GM18508 (cell line): Measurements from ENCODE around the gene NRDC.

Experiments used
- ATAC-seq: cut with Tn5 transposase; IDR thresholded peaks from one replicate; pipeline ENCODE4 v1.9.1; 2021; ENCODE audit warnings: moderate number of reproducible peaks; ENCODE audit not compliant: insufficient read depth, unreplicated experiment

The NRDC gene, protein sequence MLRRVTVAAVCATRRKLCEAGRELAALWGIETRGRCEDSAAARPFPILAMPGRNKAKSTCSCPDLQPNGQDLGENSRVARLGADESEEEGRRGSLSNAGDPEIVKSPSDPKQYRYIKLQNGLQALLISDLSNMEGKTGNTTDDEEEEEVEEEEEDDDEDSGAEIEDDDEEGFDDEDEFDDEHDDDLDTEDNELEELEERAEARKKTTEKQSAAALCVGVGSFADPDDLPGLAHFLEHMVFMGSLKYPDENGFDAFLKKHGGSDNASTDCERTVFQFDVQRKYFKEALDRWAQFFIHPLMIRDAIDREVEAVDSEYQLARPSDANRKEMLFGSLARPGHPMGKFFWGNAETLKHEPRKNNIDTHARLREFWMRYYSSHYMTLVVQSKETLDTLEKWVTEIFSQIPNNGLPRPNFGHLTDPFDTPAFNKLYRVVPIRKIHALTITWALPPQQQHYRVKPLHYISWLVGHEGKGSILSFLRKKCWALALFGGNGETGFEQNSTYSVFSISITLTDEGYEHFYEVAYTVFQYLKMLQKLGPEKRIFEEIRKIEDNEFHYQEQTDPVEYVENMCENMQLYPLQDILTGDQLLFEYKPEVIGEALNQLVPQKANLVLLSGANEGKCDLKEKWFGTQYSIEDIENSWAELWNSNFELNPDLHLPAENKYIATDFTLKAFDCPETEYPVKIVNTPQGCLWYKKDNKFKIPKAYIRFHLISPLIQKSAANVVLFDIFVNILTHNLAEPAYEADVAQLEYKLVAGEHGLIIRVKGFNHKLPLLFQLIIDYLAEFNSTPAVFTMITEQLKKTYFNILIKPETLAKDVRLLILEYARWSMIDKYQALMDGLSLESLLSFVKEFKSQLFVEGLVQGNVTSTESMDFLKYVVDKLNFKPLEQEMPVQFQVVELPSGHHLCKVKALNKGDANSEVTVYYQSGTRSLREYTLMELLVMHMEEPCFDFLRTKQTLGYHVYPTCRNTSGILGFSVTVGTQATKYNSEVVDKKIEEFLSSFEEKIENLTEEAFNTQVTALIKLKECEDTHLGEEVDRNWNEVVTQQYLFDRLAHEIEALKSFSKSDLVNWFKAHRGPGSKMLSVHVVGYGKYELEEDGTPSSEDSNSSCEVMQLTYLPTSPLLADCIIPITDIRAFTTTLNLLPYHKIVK

DNA sequence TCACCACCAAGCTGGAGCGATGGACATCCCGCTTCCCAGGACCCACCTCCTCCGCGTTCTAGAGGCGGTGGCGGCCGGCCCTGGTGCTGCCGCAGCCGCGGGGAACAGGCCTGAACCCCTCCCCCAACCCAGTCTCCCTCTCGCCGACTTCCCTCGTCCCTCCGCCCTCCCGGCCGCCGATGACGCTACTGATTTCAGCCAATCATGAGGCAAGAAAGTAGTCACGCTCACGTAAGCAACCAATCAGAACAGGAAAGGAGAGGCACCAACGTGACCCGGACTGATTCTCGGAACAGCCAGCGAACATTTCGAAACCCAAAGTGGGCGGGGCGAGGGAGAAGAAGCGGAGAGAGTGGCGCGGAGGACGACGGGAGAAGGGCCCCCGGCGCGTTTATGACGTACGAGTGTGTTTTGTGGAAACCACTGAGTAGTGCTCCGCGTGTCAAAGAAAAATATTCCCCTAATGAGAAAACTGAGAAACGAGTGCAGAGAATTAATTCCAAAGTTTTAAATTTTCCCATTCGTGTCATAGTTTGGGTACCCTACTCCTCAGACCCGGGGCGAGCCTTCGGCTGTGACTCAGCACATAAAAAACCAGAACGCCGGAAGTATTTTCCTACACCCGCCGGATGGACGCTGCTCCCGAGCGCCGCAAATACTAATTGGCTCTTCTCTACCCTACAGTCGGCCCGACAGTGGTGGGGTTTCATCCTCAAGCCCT is at the start of gene NRDC:
Gene NRDC, minus strand, starts transcription at position 112 of the 721 bp plus-strand sequence. CDS start 112 bp downstream, outside the sequence.
- ATAC-seq: peak; percentile 90

DNA sequence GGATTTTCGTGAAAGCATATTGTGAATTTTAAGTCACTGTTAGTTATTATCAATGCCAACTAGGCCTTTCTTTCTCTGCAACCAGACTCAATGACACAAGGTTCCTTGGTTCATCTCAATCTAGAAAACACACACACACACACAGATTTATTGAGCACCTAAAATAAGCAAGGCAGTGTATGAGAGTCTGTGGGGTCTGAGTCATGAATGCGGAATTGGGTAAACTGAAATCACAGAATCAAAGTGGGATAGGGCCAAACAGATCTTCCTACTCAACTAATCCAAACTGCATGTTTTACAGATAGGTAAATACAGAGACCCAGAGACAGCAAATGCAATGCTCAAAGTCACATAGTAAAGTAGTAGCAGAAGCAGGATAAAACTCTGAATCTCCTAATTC is 48.5 kb upstream of the NRDC start:
- ATAC-seq: no peak

DNA sequence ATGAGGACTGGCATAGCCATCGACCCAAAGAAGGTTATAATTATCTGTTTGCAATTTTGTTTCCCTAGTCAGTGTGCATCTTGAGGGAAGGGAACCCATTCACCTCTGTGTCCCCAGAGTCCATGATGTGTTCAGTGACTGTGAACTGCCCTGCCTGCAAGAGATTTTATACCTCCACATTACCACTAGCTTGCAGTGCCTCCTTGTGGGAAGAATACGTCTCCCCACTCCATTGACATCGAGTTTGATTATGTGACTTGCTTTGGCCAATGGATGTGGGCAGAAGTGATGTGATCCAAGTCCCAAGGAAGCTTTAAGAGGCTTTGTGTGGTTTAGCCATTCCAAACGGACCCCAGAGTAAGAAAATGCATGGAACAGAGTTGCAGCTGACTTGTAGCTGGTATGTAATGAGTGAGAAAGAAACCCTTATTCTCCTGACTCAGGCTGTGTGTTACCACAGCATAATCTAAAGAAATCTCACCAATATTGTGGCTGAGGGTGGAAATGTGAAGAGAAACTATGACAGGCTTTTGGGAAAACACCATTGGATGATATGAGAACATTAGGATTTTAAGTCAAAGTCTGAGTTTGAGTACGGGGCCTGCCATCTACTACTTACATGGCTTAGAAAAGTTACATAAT is 47.8 kb upstream of the NRDC start:
- no peak for ATAC-seq

DNA sequence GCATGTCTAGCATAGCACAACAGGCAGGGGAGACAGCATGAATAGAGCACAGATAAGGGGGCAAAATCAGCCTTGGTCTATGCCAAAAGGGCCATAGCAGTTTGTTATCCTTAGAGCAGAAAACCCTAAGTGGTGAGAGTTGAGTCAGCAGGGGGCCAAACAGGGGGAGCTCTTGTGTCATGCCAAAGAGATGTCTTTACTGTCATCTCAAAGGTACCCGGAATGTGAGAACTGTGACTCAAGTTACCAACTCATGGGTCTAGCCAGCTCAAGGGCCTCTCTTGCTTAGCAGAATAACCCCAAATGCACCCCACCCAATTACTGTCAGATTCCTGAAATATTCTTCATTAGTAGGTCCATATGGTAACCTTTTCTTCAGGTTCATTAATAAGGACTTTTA is 45.9 kb upstream of the NRDC start:
- ATAC-seq: no peak

DNA sequence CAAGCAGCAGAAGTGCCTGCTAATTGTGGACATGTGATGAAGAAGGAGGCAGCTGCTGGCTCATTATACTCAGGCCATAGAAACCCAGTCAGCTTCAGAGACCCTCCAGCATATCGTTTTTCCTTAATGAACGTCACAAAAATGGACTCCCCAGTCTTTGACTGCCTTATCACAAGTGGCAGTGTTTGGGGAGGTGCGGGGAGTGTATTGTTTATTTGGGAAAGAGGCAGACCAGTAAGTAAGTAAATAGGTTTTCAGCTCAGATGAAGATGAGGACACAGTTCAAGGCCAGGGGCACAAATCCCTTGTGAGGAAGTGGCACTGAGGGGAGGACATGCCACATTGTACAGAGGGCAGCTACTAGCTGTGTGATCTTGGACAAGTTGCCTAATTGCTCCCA is 43.5 kb upstream of the NRDC start:
- no peak for ATAC-seq

DNA sequence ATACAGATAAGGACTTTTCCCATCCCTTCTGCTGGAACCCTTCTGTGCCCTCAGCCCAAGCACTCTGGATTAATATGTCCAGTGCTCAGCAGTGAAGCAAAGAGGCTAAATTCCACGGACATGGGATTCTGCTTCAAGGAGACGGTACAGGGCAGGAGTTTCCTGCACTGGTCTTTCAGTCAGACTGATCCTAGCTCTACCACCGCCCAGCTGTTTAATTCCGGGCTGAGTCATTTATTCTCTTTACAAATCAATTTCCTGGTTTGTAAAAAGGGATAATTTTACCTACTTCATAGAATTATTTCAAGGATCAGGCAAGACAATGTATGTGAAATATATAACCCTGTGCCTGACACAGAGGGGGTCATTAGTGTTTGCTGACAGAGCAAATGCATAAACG is 41.6 kb upstream of the NRDC start:
- ATAC-seq: no peak

DNA sequence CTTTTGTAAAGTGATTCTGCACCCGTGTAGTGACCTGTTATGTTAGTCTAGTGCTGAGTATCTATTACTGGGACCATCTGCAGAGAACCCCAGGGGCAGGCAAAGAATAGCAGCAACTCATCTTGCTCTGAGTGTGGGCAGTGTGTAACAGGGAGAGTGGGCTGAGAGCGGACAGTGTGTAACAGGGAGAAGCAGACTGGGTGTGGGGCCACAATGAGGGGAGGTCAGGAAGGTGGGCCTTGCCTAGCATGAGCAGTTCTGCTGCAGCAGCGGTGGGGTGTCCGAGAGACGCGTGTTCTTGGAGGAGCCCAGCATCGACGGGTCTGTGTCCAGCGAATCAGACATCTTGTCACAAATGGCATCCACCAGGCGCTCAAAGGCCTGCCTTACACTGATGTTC is 41.2 kb upstream of the NRDC start:
- ATAC-seq: no peak

DNA sequence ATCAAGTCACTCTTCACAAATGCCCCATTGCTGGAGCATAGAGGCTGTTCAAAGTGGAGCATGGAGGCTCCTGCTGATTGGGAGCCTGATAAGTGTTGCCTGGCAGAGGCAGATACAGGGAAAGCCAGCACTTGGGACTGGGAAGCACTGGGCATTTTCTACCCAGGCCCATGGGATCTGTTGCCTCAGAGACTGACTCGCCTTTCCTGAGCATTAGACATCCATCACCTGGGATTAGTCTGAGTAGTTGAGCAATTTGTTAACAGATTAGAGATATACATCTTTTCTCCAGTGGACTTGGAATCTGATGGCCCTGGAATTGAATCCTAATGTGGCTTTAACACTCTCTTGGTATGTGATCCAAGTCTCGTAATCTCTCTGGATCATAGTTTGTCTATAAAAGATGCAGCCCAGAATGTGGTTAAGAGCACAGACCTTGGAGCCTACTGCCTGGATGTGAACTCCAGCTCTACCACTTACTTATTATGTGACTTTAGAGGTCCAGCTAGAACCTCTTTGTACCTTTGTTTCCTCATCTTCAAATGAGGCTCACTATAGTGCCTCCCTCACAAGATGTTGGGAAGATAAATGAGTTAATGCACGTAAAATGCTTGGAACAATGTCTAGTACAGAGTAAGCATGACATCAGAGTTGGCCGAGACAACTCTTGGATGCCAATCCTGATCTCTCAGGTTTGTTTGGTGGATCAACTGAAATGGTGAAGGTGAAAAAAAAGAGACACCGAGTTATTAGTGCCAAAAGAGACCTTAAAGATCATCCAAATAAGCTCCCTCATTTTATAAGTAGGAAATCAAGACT is 38.3 kb upstream of the NRDC start:
- ATAC-seq: no peak

DNA sequence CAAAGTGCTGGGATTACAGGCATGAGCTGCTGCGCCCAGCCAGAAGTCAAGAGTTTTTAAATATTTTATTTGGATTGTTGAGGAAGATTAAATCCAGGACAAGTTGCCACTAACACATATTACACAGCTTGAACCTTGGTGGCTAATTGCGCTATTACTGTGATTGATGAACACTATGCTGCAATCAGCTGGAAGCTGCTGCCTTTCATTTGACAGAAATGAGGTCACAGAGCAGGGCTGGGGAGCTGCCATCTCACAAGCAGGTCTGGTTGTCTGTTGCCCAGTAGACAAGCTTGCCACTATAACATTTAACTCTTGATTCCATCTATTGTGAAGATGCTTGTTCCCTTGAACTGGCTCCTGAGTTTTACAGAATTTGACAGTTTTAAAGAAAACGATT is 37.4 kb upstream of the NRDC start:
- no peak for ATAC-seq

DNA sequence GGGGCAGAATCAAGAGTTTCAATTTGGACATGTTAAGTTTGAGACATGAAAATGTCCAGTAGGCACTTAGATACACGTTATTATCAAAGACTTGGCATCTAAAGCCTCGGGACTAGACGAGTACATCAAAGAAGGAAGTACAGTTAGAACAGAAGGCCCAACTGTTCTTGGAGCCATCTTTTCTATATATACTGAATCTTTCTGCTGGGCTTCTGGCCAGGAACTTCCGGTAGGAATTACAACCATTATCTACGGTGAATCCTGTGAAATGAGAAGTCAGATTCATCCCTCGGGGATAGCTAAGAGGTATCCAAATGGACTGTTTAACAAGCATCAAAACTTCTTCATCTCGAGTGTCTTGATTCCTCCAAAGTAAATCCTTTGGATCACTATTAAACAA is 34.4 kb upstream of the NRDC start:
- no peak for ATAC-seq

DNA sequence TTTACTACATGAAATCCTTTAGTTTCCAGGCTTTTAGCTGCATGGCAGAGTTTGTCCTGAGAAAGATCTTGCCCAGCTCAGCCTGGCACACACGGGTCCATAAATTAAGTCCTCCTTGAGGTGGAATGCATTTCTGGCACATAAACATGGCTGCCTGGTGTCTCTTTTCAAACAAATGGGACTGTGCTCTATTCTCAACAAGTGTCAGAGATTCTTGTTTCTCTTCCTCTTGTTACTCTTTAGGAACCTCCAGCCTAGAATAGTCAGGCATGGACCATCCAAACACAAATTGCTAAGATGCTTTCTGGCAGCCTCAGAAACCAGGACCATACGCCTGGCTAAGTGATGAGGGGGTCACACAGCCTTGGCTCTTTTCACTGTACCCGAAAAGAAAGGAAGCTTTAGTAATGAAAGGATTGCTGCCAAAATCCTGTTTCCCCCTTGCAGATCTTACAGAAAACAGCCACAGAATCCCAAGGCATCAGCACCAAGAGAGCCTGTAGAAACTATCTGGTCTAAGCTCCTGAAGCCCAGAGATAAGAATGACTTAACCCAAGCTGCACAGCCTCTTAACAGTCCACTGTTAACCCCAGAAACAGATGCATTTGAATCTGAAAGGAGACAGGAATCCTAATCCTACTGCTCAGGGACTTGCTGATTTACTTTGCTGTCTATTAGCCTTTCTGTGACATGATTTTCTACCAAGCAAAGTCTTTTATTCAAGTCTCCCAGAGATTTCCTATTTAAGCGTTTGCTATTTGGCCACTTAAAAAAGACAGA is 31.9 kb upstream of the NRDC start:
- ATAC-seq: no peak

DNA sequence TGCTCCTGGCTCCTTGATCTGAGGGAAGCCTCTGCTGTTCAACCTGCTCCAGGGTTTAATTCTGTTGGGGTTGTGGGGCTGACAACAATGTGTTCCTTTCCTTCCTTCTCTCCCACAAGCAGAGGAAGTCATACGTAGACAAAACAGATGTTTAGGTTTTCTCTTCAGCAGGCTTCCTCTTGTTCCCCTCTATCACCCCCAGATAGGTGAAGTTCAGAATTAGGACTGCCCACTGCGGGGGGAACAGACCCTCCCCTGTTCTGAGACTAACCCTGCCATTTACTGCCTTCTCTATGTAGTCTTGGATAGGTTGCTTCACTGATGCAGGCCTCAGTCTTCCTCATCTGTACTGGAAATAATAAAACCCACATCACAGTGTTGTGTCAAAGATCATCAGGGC is 30.0 kb upstream of the NRDC start:
- ATAC-seq: no peak

DNA sequence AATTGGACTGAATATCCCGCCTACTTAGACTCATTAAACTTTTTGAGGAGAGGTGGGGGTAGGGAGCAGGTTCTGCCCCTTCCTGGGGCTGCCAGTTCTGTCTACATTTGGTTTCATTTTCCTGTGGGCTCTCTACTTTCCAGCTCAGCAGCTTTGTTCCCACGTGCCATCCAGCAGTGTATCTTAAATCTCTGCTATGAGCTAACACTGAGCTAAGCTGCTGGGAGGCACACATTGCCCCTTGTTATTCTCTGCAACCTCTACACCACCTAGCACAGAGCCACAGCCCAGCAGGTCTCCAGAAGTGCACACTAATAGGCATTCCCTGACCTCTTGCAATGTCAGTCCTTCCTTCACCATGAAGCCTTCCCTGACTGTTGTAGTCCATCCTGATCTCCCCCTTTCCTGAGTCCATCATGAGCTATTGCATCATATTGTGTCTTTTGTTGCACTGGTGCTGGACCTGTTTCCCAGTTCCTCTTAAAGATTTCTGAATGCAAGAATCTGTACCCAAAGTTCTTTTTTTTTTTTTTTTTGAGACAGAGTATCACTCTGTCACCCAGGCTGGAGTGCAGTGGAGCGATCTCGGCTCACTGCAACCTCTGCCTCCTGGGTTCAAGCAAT is 28.7 kb upstream of the NRDC start:
- no peak for ATAC-seq

DNA sequence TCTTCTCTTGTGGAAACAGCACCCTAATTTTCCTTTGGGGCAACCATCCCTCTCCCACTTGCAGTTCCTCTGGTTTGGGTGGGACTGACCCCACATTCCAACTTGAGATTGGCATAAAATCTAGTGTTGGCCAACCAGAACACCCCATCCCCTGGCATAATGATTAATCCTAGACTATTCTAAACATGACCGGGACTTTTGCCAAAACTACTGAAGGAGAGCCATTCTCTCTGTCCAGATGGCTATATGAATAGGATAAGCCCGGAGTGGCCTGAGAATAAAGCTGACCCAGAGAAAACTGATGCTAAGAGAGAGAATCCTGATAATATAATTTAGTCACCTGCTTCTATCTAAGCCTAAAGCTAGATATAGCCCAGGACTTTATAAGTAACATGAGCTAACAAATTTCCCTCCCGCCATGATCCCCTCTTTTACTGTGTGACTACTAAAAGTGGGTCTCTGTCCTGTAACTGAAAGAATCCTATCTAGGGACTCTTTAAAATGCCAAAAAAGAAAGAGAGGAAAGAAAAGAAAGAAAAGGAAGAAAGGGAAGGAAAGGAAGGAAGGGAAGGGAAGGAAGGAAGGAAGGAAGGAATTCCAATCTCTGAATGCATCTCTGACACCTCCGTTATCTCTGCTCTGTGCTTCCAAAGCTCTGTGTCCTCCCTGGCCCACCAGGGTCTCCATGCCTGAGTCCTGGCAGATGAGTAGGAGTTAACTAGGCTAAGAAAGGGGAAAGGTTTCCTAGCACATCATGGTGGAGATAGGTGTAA is 28.0 kb upstream of the NRDC start:
- ATAC-seq: no peak

DNA sequence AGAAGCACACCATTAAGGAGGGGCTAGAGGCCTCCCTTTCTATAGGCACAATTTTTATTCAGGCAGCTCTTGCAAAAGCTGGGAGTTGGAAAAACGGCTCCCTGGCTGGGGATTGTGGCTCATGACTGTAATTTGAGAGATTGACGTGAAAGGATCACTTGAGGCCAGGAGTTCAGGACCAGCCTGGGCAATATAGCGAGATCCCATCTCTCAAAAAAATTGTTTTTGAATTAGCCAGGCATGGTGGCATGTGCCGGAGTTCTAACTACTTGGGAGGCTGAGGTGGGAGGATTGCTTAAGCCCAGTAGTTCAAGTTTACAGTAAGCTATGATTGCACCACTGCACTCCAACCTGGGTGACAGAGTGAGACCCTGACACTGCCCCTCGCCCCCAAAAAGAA is 23.9 kb upstream of the NRDC start:
- no peak for ATAC-seq

DNA sequence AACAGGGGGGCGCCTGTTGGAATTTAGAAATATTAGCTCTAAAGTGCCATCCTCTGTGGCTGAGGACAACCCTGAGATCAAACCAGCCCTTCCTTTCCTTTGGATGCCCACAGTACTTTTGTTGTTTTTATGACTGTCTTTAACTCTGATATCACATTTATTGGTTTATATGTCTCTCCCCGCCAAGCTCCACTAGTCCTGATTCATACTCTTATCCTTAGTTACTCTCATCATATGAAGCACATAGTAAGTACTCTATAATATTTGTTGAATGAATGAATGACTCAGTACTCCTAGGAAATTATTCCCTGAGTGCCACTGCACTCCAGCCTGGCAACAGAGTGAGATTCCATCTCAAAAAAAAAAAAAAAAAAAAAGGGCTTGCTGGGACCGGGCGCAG is 22.6 kb upstream of the NRDC start:
- ATAC-seq: no peak

DNA sequence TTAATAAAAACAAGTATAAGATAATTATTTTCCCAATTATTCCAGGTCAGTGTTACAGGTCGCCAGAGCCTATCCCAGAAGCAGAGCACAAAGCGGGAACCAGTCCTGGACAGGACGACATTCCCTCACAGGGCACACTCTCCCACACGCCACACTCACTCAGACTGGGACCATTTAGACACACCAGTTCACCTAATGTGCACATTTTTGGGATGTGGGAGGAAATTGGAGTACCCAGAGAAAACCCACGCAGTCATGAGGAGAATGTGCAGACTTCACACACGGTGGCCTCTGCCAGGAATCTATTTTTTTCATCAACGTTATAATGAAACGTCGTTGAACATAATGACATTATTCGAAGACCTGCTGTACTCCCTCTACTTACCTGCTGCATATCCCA is 20.5 kb upstream of the NRDC start:
- no peak for ATAC-seq
